Measurements from ENCODE around the gene RNASE13.
"Not testable (repeated sequence)": the region's sequence is repeated elsewhere in the genome, so short reads cannot be mapped to it uniquely, and the experiment has no call there.

The RNASE13 gene

DNA sequence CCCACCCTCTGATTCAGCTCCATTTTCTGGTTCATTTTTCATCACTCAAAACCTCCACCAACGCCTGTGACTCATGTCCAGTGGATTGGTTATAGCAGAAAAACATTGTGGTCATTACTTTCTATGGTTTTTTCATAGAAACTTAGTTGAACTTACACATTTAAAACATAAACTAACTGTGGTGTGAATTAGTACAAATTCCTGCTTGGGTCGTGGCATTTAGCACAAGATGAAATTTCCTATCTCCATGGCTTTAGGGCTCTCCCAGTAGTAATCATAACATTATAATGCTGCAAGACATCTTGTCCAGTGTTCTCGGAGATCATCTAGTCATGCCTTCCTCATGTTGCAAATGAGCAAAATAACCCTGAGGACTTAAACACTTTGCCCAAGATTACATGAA lies 14.7 kb upstream of the RNASE13 start:
- Histone ChIP-seq H3K27me3 (no peaks in the 10 kb centered on the region), H3K4me2 (no peak overlapping the region), H4K20me1 (no peaks in the 10 kb centered on the region; a peak in 1 of 22 replicates), H3K27ac (no peak overlapping the region), H3K9ac (no peak overlapping the region), H3K9me3 (replicated peaks in 1 of 11) (no peaks in the 10 kb centered on the region), H3K4me1 (peaks cover 3 to 9% (median 7%) of the 10 kb centered on the region in 10 experiments; a peak in 18 of 20 replicates), H3K4me3 (no peak overlapping the region), H3K36me3 (no peaks in the 10 kb centered on the region)
- TF ChIP-seq Cebpa-rat (IDR thresholded peaks at IDR 0.05), result no peak

GRCh38 chr14:21048638-21049037 lies 14.0 kb upstream of the RNASE13 start:
- no peak overlapping the region for H3K27ac ChIP-seq
- no peak for TF ChIP-seq Cebpa-rat (IDR thresholded peaks at IDR 0.05)
- no peak overlapping the region for H3K4me2 ChIP-seq
- no peaks in the 10 kb centered on the region for H3K9me3 ChIP-seq (replicated peaks in 1 of 11)
- H4K20me1 ChIP-seq, result no peaks in the 10 kb centered on the region; a peak in 1 of 22 replicates
- H3K36me3 ChIP-seq, result no peaks in the 10 kb centered on the region
- no peak overlapping the region for H3K9ac ChIP-seq
- peaks cover 9 to 15% (median 13%) of the 10 kb centered on the region in 10 experiments; a peak in 18 of 20 replicates for H3K4me1 ChIP-seq
- no peaks in the 10 kb centered on the region for H3K27me3 ChIP-seq
- H3K4me3 ChIP-seq, result no peak overlapping the region

GRCh38 chr14:21047378-21047781 lies 12.8 kb upstream of the RNASE13 start:
- no peaks in the 10 kb centered on the region for H3K9me3 ChIP-seq (replicated peaks in 1 of 11)
- H3K4me3 ChIP-seq, result no peak overlapping the region
- peaks cover 11 to 22% (median 16%) of the 10 kb centered on the region in 10 experiments; a peak in 18 of 20 replicates for H3K4me1 ChIP-seq
- H3K36me3 ChIP-seq, result no peaks in the 10 kb centered on the region
- H3K9ac ChIP-seq, result no peak overlapping the region
- H4K20me1 ChIP-seq, result no peaks in the 10 kb centered on the region
- no peak overlapping the region for H3K4me2 ChIP-seq
- H3K27ac ChIP-seq, result no peak overlapping the region
- TF ChIP-seq Cebpa-rat (IDR thresholded peaks at IDR 0.05), result no peak
- no peaks in the 10 kb centered on the region for H3K27me3 ChIP-seq

GRCh38 chr14:21043974-21044618 lies 9.5 kb upstream of the RNASE13 start:
- TF ChIP-seq Cebpa-rat (IDR thresholded peaks at IDR 0.05), result peak in 6 of 11 experiments; percentile 19 to 74 (median 43); a peak in 6 of 22 replicates
- Histone ChIP-seq H4K20me1 (no peaks in the 10 kb centered on the region), H3K4me2 (peak overlapping the region; percentile 17 to 67 (median 44); a peak in 21 of 22 replicates), H3K36me3 (no peaks in the 10 kb centered on the region), H3K27ac (no peak overlapping the region), H3K4me3 (no peak overlapping the region), H3K27me3 (no peaks in the 10 kb centered on the region), H3K9me3 (replicated peaks in 1 of 11) (no peaks in the 10 kb centered on the region), H3K4me1 (peaks cover 11 to 33% (median 20%) of the 10 kb centered on the region in 10 experiments), H3K9ac (no peak overlapping the region)

- Histone ChIP-seq H4K20me1 (no peaks in the 10 kb centered on the region), H3K9ac (no peak overlapping the region), H3K27me3 (no peaks in the 10 kb centered on the region), H3K27ac (no peak overlapping the region), H3K4me2 (peak overlapping the region in 7 of 11 experiments; percentile 17 to 67 (median 44); a peak in 7 of 22 replicates), H3K9me3 (replicated peaks in 1 of 11) (no peaks in the 10 kb centered on the region), H3K36me3 (no peaks in the 10 kb centered on the region), H3K4me1 (peaks cover 11 to 36% (median 20%) of the 10 kb centered on the region in 10 experiments), H3K4me3 (no peak overlapping the region)
- TF ChIP-seq Cebpa-rat (IDR thresholded peaks at IDR 0.05), result no peak
These were observed 8.9 kb upstream of the RNASE13 start for GRCh38 chr14:21043387-21043973.

DNA sequence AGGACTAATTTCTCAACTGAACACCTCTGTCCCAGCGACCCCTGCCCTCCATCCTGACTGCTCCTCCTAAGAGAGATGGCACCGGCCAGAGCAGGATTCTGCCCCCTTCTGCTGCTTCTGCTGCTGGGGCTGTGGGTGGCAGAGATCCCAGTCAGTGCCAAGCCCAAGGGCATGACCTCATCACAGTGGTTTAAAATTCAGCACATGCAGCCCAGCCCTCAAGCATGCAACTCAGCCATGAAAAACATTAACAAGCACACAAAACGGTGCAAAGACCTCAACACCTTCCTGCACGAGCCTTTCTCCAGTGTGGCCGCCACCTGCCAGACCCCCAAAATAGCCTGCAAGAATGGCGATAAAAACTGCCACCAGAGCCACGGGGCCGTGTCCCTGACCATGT lies 8.3 kb upstream of the RNASE13 start:
- H3K4me1 ChIP-seq, result peaks cover 11 to 36% (median 20%) of the 10 kb centered on the region in 10 experiments
- TF ChIP-seq Cebpa-rat (IDR thresholded peaks at IDR 0.05), result no peak
- no peak overlapping the region for H3K4me2 ChIP-seq
- H3K27ac ChIP-seq, result no peak overlapping the region
- H3K9me3 ChIP-seq (replicated peaks in 1 of 11), result no peaks in the 10 kb centered on the region
- H3K4me3 ChIP-seq, result no peak overlapping the region
- no peak overlapping the region for H3K9ac ChIP-seq
- no peaks in the 10 kb centered on the region for H3K36me3 ChIP-seq
- no peaks in the 10 kb centered on the region for H4K20me1 ChIP-seq
- no peaks in the 10 kb centered on the region for H3K27me3 ChIP-seq

DNA sequence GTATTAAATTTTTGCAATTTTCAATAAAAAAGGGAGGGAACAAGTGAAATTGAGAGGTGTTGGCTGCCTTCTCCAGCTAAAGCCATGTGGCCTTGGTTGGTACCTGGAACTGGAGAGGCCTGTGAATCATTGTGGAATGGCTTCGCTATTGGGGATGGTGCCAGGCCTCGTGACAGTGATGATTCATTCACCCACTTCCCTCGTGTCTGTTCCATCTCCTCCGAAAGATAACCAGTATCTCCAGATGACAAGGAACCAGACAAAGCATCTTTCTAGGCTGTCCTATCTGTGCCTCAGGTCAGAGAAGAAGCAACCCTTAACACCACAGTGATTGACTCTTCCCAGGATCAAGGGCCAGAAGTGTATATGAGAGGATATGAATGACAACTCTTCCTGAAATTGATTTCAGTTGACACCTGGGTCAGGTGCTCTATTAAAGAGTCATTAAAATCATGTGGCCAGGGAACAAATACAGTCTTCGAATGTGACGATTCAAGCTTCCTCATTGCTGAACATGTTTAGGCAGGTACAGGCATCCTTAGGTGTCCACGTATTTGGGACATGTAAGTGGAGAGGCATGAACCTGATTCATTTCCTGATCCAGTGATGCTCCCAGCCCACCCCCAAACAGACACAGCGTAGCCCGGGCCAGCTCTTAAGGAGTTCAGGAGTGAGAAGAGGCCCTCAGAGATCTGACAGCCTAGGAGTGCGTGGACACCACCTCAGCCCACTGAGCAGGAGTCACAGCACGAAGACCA lies 7.2 kb upstream of the RNASE13 start, which contains the start of gene RNASE7:
TSS of gene RNASE7 (plus strand) at position 687 of the 758 bp plus-strand sequence. CDS start 631 bp downstream, outside the sequence.
- no peaks in the 10 kb centered on the region for H3K36me3 ChIP-seq
- no peaks in the 10 kb centered on the region for H4K20me1 ChIP-seq
- H3K9ac ChIP-seq, result no peak within 1 kb of the TSS
- no peak within 1 kb of the TSS for H3K4me3 ChIP-seq
- peaks cover 11 to 39% (median 21%) of the 10 kb centered on the region in 10 experiments for H3K4me1 ChIP-seq
- no peaks in the 10 kb centered on the region for H3K27me3 ChIP-seq
- H3K4me2 ChIP-seq, result peak within 1 kb of the TSS in 2 of 11 experiments; percentile 21 to 27; a peak in 1 of 22 replicates
- H3K9me3 ChIP-seq (replicated peaks in 1 of 11), result no peaks in the 10 kb centered on the region
- H3K27ac ChIP-seq, result no peak within 1 kb of the TSS
- no peak for TF ChIP-seq Cebpa-rat (IDR thresholded peaks at IDR 0.05)

GRCh38 chr14:21040941-21041340 lies 6.3 kb upstream of the RNASE13 start:
- not testable (repeated sequence) for H3K27ac ChIP-seq, H3K4me2 ChIP-seq

DNA sequence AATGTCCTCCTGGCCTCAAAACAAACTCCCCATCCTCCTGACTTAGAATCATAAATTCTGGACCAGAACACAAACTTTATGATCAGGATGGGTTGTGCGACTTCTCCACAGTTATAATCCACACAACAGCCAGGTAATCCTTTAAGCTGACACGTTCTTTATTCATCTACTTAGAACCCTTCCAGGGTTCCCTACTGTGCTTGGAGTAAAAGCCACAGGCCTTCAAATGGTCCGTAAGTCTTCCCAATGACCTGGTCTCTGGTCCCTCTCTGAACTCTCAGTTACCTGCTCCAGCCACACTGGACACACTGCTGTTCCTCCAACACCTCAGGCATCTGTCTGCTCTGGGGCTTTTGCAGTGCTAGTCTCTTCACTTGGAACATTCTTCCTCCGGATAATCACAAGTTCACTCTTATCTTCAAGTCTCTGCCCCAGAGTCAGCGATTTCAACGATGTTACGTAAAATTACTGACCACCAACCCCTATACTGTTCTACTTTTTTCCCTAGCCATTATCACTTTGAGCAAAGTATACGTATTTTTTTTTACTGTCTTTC lies 5.8 kb upstream of the RNASE13 start:
- TF ChIP-seq Cebpa-rat (IDR thresholded peaks at IDR 0.05), result no peak
- Histone ChIP-seq H3K4me1 (peaks cover 11 to 44% (median 24%) of the 10 kb centered on the region in 10 experiments), H3K27ac (no peak overlapping the region), H4K20me1 (no peaks in the 10 kb centered on the region), H3K9me3 (replicated peaks in 1 of 11) (no peaks in the 10 kb centered on the region), H3K4me2 (no peak overlapping the region), H3K27me3 (no peaks in the 10 kb centered on the region), H3K9ac (no peak overlapping the region), H3K36me3 (no peaks in the 10 kb centered on the region), H3K4me3 (no peak overlapping the region)

More at GRCh38 chr14:21040941-21041340, 6.3 kb upstream of the RNASE13 start:
- not testable (repeated sequence) for H3K4me3 ChIP-seq; H3K9me3 ChIP-seq (replicated peaks in 1 of 11); H3K36me3 ChIP-seq; H4K20me1 ChIP-seq; H3K27me3 ChIP-seq; H3K9ac ChIP-seq
- peaks cover 11 to 44% (median 24%) of the 10 kb centered on the region in 10 experiments for H3K4me1 ChIP-seq

Measured in BLaER1 treated with 17β-estradiol and CSF1 and Interleukin-3, amounts not matched to agents 10 nM and 100 nM (cell line).